ENCODE measurements around the gene STARD8.

- TF ChIP-seq POLR2A (IDR thresholded peaks at IDR 0.05) (no peak), CTCF (IDR thresholded peaks at IDR 0.05) (no peak)
Measured at GRCh38 chrX:68654693-68655092, 7.2 kb downstream of the STARD8 start.

Measured in Peyer's patch (tissue), 4 donors.